SHP77 treated with DMSO at 0.1 percent for 48 hours (cell line): ENCODE measurements around the gene PFKL.

Experiments
- DNase-seq: peaks from one replicate; lab custom pipeline; 2025; lab: John Stamatoyannopoulos, UW

Gene PFKL

DNA sequence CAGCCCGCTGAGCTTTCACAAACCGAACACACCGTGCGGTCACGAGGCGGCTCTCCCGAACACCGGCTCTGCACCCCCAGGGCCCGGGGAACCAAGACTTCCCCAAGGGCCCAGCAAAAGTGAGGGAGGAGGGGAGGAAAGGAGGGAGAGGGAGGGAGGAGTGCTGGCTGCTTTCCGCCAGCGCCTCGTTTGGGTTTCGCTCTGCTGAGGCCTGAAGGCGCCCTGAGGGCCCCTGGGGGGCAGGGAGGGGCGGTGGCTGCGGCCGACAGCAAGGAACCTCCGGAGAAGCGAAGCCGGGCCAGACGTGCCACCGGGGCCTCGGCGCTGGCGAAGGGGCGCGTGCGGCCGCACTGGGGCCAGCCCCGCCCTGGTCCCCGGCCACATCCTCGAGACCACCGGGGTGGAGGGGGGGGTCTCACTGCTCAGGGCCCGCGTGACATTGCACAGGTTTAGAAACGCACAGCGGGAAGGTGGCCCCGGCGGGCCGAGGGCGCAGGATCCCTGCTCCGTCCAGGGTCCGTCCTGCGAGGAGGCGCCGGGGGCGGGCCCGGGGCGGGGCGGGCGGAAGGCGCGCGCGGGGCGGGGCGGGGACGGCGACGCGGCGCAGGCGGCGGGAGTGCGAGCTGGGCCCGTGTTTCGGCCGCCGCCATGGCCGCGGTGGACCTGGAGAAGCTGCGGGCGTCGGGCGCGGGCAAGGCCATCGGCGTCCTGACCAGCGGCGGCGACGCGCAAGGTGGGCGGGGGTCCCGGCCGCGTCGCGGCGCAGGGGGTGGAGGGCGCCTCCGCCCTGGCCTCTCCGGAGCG lies at the start of gene PFKL:
Gene PFKL, plus strand, starts transcription at position 596 of the 804 bp plus-strand sequence. Its CDS starts 53 bp downstream, at position 649.
- DNase-seq, result no peak

DNA sequence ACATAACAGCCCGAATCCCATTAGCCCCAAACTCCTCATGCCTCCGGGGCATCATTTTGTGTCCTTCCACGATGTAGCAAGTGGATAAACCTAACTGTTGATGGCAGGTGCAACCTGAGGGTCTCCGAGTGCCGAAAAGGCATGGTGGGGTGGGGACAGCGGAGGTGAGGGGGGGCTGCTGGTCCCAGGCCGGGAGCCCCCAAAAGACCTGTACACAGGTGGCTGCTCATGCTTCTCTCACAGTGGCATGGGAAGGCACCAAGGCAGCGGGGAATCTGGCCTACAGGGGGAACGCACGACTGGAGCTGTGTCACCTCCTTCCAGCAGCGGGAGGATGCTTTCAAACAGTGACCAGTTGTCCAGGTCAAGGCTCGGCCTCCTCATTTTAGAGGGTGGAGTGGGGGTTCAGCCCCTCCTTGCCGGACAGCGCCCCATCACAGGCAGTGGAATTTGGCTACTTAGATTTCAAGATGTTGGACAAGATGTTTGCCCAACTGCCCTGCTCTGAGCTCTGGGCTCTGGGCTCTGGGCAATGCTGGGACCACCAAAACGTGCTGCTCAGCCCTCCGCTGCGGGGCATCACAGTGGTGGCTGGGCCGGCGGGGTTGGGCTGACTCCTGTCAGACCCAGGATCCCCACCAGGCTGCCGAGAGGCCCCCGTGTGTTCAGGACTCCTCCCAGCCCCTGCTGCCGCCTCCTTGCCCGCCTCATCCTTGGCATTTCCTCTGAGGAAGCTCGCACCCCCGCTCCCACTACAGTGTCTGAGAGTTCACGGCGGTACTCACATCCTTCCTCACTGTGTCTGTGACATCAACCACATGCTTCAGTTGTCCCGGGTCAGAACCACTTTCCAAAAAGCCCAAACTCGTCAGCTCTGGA lies 45.8 kb upstream of the PFKL start:
- no peak for DNase-seq

DNA sequence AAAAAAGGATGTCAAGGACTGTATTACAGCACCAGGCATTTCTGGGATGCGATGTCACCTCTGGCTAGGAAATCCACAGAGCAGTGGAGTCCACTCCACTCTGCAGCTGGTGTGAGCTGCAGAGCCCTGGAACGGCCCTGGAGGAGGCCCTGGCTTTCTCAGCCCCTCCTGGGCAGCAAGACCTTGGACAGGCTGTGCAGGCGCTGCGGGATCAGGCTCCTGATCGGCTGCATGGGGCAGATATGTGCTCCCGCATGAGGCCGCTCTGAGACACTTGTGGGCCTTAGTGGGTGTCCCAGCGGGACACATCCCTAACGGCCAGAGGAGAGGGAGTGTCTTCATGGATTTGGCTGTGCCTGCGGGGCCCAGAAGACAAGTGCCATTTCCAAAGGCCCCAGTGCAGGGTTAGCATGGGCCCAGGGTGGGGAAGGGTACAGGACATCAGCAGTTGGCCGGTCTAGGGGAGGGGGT lies 44.3 kb upstream of the PFKL start:
- no peak for DNase-seq

DNA sequence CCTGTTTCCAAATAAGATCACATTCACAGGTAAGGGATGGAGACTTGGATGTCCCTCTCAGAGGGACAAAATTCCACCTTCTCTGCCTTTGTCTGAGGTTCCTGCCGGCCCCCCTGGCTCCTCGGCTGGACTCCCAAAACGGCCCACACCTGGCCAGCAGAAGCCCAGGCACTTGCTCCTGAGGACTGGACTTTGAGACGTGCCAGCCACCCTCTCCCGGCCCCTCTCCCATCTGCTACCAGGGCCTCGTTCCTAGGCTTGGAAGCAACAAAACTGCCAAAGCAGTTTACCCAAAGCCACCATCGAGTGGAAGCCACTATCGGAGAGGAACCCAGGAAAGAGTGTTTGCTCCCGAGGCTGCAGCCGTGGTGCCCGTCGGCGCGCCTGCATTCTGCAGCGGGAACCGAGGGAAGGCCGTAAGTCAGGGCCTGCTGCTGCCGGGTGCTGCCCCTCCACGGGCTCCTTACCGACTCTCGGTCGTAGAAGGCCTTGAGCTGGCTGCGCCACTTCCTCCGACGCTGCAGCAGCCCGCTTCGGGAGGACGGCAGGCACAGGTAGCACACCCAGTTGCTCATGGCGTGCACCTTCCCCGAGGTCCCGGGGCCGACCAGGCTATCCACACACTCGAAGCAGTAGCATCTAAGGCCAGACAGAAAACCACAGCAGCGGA lies 41.7 kb upstream of the PFKL start:
- no peak for DNase-seq

DNA sequence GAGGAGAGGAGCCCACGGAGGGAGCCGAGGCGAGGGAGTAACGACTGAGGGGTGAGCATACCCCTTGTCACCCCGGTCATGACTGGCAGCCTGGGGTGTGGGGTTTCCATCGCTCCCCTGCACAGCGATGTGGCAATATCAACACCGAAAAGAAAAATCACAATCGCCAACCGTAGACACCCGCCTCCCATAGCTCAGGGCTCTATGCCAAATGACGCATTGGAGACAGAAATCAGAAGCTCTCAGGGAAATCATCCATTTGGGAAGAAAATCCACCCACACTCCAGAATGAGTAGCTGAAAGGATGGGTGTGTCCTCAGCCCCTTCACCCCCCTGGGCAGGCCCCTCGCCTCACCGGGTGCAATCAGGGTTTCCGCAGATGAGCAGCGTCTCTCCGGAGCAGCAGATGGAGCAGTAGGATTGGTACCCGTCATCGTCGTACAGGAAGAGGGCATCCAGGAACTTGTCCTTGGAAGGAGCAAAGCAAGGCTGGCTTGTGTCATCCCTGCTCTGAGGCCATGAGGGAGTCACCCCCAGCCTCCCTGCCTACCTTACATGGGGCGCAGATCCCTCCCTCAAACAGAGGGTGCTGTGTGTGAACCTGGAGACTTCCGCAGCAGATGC lies 40.7 kb upstream of the PFKL start:
- DNase-seq, result no peak

DNA sequence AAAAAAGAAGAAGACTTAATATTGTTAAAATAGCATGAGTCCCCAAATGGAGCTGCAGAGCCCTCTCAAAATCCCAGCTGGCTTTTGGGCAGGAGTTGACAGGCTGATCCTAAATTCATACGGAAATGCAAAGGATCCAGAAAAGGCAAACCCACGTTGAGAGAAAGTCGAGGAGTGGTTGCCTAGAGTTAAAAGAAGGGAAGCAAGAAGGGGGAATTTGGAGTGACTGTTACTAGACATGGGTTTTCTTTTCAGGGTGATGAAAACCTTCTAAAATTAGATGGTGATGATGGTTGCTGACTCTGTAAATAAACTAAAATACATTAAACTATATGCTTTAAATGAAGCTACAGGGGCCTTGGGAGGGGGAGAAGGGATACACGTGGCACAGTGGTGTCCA lies 39.8 kb upstream of the PFKL start:
- no peak for DNase-seq

DNA sequence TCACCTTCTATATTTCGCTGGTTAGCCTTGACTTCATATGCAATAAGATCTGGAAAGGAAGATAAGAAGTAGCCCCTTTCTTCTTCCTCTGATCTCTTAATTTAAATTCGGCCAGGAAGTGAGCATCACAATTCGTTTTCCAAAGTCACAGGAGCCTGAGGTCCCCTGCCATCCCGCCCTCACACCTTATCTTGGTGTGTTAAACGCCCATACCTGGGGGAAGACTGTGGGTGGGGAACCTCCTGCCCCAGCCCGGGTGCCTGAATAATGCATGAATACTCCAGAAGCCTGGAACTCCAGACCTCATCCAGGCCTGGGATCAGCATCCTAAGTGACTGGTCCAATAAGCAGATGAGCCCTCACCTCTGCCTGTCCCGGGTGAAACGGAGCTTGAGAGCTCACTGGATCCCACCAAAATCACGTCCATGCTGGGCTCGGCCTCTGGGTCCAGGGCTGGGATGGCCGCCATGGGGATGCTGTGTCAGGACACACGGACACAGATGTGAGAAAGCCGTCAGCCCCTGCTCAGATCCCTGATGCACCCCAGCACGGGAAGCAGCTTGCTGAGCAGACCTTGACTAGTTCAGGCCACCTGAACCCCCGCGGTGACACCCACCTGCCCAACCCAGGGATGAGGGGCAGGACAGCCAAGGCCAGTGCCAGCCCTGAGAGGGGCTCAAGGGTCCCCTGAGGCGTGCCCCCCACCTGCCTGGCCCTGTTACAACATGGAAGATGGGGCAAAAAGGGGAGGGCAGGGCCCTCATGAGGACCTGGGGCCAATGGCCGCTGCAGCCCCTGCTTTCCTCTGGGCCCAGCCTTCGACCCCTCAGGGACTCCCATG lies 38.8 kb upstream of the PFKL start:
- DNase-seq, result no peak

DNA sequence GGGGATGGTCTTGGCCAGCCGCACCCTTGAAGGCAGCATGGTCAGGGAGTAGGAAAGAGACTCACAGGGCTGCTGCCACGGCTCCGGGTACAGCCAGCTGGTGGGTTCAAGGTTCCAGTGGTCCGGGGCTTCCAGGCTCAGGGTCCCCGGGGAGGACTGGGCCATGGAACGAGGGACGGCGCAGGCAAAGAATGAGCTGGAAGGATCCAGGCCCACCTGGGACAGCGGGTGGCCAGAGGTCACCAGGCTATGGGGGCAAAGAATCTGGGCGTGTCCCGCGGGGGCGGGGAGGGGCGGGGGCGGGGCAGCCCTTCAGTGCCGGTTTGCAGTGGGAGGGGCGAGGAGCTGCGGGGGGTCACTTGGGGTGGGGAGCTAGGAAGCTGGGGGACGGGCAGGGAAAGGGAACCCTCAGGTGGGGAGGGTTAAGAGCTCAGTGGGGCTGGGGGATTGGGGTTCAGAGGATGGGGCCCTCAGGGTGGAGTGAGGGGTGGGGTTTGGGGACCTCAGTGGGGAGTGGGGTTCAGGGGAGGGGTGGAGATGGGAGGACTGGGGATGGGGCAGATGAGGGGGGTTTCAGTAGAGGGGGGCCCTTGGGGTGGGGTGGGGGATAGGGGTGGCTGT lies 38.1 kb upstream of the PFKL start, which contains the start of gene DNMT3L:
Gene DNMT3L, minus strand, starts transcription at position 223 of the 621 bp plus-strand sequence. CDS start 638 bp downstream, outside the sequence.
- DNase-seq, result no peak

DNA sequence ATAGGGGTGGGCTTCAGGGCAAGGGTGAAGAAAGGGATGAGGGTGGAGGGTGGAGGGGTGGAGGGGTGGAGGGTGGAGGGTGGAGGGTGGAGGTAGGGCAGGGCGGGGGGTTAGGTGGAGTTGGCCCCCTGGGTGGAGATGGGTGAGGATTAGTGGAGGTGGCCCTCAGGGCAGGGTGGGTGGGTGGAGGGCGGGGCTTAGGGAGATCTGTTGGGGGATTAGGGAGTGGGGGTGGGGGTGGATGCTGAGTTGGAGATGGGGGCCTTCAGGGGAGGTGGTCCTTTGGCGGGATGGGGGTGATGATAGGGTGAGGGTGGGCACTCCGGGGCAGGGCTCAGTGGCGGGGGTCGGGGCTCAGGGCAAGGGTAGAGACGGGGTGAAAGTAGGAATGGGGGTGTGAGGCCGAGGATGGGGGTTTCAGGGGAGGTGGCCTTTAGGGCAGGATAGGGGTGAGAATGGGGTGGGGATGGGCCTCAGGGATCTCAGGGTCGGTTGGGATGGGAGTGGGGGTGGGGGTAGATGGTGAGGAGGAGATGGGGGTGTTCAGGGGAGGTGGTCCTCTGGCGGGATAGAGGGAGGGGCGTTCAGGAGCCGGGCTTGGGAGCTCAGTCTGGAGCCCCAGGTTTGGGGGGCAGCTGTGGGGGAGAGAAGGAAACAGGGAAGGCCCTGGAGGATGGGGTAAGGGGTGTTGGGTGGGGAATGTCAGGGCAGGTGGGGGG lies 37.4 kb upstream of the PFKL start:
- DNase-seq, result no peak

DNA sequence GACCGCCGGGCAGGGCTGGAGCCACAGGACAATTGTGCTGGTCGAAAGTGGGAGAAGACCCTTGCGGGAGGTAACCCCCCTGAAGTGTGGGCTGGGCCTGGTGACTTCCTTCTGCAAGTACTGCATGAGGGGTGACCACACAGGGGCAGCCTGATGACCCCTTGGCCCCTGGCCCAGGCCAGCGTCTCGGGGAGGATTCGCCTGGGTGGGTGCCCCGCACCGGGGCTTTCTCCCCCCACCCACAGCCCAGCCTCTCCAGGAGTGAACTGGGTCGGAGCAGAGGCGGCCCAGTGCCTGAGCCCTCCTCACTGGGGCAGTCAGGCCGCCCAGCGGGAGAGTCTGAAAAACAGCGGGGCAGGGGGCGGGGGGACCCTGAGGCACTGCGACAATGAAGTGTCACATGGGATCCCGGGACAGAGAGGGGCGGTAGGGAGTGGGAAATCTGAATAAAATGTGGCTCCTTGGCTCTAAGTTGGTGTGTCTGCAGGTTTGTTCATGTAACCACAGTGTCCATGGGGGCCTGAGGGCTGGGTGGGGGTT lies 36.6 kb upstream of the PFKL start:
- DNase-seq, result no peak

DNA sequence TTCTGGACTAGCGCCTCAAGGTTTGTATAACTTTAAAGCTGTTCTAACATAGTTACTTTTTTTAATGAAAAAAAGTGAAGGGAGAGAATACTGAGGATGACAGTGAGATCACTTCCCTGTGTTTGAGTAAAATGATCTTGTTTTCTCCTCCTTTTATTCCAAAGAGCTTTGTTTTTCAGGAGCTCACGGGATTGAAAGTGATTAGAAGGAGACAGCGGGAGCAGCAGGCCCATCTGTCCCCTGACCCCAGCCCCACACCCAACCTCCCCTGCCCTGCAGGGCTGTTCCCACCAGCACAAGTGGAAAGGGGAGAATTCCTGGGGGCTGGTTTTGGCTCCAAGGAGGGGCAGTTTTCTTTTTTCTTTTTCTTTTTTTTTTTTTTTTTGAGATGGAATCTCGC lies 36.1 kb upstream of the PFKL start:
- no peak for DNase-seq

DNA sequence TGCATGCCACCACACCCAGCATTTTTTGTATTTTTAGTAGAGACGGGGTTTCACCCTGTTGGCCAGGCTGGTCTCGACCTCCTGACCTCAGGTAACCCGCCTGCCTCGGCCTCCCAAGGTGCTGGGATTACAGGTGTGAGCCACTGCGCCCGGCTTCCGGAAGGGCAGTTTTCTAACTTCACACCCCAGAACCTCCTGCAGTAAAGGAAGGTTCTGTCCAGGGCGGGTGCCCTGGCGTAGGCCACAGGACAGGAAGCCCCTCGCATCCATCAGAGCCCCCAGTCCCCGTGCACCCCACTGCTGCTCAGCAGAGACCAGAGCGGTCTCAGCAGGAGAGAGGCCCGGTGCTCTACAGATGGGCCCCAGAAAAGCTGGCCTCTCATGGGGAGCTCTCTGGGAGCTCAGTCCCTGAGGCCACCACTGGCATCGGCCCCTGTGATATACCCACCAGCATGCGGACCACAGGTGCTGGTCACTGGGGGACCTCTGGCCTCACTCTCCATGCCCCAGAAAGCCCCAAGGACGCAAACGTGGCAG lies 34.1 kb upstream of the PFKL start:
- no peak for DNase-seq

DNA sequence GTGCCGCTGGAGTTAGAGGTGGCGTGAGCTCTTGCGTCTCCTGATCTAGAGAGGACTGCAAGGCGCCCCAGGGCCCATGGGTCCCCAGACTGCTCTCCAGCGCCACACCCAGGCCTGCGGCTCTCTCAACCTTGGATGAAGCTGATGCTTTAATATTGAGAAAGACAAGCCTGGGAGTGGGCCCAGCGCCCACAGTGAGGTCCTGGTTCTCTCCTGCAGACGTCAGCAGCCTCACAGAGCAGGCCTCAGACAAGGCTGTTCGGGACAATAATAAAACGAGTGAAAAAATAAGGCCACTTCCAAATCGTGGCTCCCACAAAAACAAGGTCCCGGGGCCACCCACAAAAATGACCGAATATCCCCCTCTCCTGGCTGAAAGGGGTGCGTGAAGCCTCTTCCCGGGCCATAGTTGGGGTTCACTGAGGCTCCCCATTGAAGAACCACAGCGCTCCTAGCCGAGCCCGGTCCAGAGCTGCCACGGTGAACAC lies 32.2 kb upstream of the PFKL start:
- no peak for DNase-seq

DNA sequence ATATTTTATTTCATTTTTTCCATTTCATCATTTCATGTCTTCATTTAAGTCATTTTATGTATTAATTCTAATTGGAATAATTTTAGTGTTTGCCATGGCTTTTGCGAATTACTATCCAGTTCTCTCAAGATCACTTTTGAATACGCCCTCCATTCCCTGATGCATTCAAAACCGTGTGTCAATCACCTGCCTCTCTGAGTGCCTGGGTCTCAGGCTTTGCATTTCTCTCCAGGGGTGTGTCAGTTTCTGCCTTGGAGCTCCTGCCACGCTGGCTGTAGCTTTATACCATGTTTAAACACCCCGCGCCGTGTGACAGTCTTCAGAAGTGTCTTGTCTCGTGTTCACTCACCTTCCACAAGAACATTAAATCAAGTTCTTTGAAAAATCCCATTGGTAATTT lies 30.8 kb upstream of the PFKL start:
- DNase-seq, result no peak

DNA sequence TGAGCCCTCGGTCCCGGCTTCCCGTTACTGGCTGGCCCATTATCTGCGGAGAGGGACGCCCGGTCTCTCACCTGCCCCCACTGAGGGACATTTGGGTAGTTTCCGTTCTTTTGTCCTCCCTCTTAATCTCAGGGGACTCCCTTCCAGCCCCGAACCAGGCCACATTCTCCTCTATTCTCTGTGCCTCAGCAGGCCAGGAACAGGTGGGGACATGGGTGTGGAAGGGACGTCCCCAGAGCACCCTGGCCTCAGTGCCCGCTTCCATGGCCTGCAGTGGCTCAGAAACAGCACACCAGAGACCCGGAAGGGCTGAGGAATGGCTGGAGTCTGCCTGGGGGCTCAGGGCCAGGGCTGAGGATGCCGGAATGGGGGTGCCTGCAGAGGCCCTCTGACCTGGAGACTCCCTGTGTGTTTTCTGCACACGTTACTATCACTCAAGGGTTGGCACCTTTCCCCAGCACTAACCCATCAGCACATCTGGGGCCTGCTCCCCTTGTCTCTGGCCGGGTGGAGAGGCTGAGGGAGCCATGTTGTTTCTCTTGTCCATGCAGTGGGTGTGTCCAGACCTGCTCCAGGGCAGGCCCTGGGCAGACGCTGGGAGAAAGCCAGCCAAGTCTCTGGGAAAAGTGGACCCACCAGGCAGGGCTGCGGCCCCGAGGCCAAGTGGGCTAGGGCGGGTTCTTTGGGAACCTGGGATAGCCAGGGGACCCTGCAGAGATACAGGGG lies 28.1 kb upstream of the PFKL start:
- DNase-seq, result no peak

DNA sequence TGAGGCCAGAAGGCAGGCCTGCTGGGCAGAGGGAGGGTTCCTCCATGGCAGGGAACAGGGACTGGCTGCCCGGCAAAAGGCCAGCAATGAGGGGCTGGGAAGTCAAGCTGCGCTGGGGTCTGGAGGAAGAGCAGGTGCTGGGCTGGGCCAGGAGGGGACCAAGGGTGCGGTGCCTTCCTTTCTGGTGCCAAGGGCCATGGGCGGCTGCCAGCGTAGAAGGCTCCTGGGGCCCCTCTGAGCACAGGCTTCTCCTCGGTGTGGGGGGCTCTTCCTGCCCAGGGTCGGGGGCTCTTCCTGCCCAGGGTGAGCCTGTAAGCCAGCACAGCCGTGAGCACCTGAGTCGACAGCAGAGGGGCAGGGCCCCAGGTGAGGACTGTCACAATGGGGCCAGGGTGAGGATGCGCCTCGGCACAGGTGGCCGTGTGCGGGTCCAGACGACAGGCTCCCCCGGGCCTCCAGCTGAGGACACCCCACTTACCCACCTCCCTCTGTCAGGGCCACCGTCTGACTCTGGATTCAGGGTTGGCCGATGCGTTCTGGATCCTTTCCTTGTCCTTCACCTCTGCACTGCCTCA lies 27.5 kb upstream of the PFKL start:
- DNase-seq, result no peak

DNA sequence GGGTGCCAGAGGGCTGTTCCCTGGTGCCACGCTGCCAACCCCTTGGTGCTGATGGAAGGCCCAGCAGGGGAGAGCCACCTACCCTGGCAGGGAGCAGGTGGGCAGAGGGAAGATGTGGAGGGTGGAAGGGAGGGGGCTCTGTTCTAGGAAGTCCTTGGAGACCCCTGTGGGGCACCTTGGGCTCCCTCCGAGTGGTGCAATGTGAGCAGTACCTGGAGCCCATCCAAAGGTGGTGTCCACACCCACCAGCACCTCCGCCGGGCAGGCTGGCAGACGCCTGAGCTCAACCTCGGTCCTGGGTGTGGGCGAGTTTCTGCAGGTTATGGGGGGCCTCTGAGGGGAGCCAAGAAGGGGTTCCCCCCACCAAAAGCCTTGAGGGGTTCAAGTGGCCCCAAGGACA lies 26.8 kb upstream of the PFKL start:
- DNase-seq, result no peak

DNA sequence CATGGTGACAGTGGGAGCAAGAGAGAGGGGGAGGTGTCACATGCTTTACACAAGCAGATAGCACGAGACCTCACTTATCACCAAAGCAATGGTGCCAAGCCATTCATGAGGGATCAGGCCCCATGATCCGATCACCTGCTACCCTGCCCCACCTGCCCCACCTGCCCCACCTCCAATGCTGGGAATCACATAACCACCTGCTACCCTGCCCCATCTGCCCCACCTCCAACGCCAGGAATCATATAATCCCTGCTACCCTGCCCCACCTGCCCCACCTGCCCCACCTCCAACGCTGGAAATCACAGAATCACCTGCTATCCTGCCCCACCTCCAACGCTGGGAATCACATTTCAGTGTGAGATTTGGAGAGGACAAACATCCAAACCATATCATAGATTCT lies 24.8 kb upstream of the PFKL start:
- no peak for DNase-seq
